Pancreas (tissue), 10 donors: Measurements from ENCODE around the gene IRF2BPL. TPM values are rescaled to one million over a fixed set of nuclear protein-coding genes. Genes with fewer than 3 reads are reported as not detected.
A peak's percentile ranks its signal among the peaks of the same experiment; 100 is the strongest.

Experiments used
- ATAC-seq, 4 donors: fragments of 200-7000 bp; cut with Tn5 transposase; one replicate each; pipeline versions ENCODE4 v1.8.0 to v1.9.1; 2020; ENCODE audit warnings: mild to moderate bottlenecking in 4 of 4, moderate library complexity in 4 of 4
- DNase-seq, 6 donors: peaks; one replicate each; pipeline ENCODE4 v3.0.0-alpha.2; 2020
- FAIRE-seq: peaks from 2 replicates; lab custom pipeline; 2012; peaks lifted over from hg19 to GRCh38; lab: Jason Lieb, UNC
- H3K27ac ChIP-seq, 4 donors: fragments of 200-600 bp; sonication (generic); 1 replicate in 3 of 4; 2 replicates in 1 of 4; pipeline versions ENCODE4 v1.5.0 to v1.8.0; 2020
- H3K27me3 ChIP-seq, 4 donors: fragments of 200-600 bp; one replicate each; pipeline ENCODE4 v1.8.0; 2021
- H3K36me3 ChIP-seq, 3 donors: fragments of 200-600 bp; sonication (generic) in 1 of 3; one replicate each; pipeline versions ENCODE4 v1.5.0 to v1.8.0; 2020 to 2021
- H3K4me1 ChIP-seq, 3 donors: fragments of 200-600 bp; one replicate each; pipeline ENCODE4 v1.8.0; 2021
- H3K4me3 ChIP-seq, 4 donors: fragments of 200-600 bp; sonication (generic) in 2 of 4; one replicate each; pipeline versions ENCODE4 v1.5.0 to v1.8.0; 2020 to 2021
- H3K9me3 ChIP-seq, 4 donors: fragments of 200-600 bp; one replicate each; pipeline ENCODE4 v1.8.0; 2021
- WGBS, 2 donors: extraction: QIAGEN DNeasy Blood & Tissue Kit; methylation state at CpG; one replicate each; pipeline ENCODE4 v1.1.7; 2013; 5-methylcytosine and 5-hydroxymethylcytosine counted together
- intact Hi-C, 3 donors: fragments of 100-400 bp; cut with DNase I; formaldehyde crosslinking; loops; one replicate each; pipeline versions ENCODE4 v1.11.1 to v1.14.2; 2022
- polyA plus RNA-seq, 2 donors: library from polyadenylated mRNA; stranded (reverse); fragments of 200-250 nt; gene quantifications; one replicate each; pipeline ENCODE4 v1.2.3, GENCODE V29; 2013
- total RNA-seq, 6 donors: library from RNA; stranded (reverse); fragmentation: NEBNext Ultra II Directional in 4 of 6; extraction: Animal tissue kit (Norgen Biotek cat#: 25700) in 4 of 6; gene quantifications; one replicate each; pipeline versions ENCODE4 v1.2.1 to v1.2.4, GENCODE V29; 2021 to 2023
- TF ChIP-seq, protein P1 (sequence below), 4 donors: fragments of 200-600 bp; sonication (generic) in 3 of 4; IDR thresholded peaks; one replicate each; pipeline versions ENCODE4 v1.5.0 to v1.8.0; 2021; ENCODE audit warnings: antibody characterized with exemption in 4 of 4
- donor health status: healthy with polysubstance abuse.
- donor health status: DM: no; HTN: no; CAD: no; lungs with moderate emphysema.
- donor health status: DM: no; HTN: no; CAD: no.
- donor health status: control.
- donor health status: control.
- donor health status: Bipolar disorder and iron deficiency.
- donor health status: DM: yes; HTN: yes; CAD: no.
- donor health status: DM: no; HTN: no; CAD: no.
- donor health status: DM: no; HTN: no; CAD: no.
- donor health status: DM: yes; HTN: yes; CAD: no.

IRF2BPL gene
- total and polyA plus RNA-seq, 8 donors: 6.2 to 32.2 (median 19.0) TPM

DNA sequence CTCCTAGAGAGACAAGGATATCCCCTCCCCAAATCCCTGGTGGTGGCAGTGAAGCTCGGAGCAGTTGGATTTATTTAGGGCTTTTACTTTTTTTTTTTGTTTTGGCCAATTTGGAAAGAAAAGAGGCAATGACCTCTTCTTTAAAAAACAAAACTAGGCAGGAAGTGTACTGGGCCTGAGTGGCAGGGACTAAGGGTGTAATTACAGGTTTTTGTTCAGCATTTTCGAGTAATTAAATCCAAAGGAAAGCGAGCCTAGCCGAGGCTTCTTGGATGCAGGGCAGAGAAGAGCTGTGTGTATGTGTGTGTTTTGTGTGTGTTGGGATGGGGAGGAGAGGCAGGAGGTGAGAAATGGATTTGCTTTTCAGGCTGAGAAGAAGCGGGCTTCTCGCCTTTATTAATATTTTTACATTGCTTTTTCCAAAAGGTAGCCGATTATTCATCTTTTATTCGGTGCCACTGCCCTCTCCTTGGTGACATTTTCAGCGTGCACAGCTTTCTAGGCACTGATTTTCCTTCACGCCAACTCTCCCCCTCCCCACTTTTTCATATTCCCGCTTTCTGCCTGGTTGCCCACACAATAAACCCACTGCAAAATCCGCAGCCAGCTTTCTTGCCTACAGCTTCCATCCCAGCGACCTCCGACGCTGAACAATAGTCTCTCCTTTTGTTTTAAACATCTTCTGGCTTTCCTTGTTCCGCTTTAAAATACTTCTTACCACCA lies 8.9 kb upstream of the IRF2BPL start:
- peaks cover 46 to 79% (median 66%) of the 10 kb centered on the region in 3 donors for H3K4me1 ChIP-seq
- DNase-seq: no peak
- TF ChIP-seq, protein P1, sequence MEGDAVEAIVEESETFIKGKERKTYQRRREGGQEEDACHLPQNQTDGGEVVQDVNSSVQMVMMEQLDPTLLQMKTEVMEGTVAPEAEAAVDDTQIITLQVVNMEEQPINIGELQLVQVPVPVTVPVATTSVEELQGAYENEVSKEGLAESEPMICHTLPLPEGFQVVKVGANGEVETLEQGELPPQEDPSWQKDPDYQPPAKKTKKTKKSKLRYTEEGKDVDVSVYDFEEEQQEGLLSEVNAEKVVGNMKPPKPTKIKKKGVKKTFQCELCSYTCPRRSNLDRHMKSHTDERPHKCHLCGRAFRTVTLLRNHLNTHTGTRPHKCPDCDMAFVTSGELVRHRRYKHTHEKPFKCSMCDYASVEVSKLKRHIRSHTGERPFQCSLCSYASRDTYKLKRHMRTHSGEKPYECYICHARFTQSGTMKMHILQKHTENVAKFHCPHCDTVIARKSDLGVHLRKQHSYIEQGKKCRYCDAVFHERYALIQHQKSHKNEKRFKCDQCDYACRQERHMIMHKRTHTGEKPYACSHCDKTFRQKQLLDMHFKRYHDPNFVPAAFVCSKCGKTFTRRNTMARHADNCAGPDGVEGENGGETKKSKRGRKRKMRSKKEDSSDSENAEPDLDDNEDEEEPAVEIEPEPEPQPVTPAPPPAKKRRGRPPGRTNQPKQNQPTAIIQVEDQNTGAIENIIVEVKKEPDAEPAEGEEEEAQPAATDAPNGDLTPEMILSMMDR (IDR thresholded peaks at IDR 0.05): no peak

GRCh38 chr14:77036484-77037214 lies 8.1 kb upstream of the IRF2BPL start:
- intact Hi-C loops: no loop called here
- Histone ChIP-seq H3K27me3 (no peaks in the 10 kb centered on the region), H3K36me3 (no peaks in the 10 kb centered on the region), H3K27ac (peak overlapping the region in 2 of 4 donors; percentile 44 to 47), H3K4me1 (peaks cover 45 to 79% (median 64%) of the 10 kb centered on the region in 3 donors), H3K4me3 (no peak overlapping the region), H3K9me3 (no peaks in the 10 kb centered on the region)
- whole genome bisulfite sequencing, 2 donors: 74 to 80% methylated on average over 6 of the region's 6 CpGs
- no peak for DNase-seq
- FAIRE-seq: no peak
- TF ChIP-seq, protein P1 (IDR thresholded peaks at IDR 0.05): no peak
- no peak for ATAC-seq

More for the DNA sequence above, 8.9 kb upstream of the IRF2BPL start:
- no peaks in the 10 kb centered on the region for H3K9me3 ChIP-seq
- no peaks in the 10 kb centered on the region for H3K27me3 ChIP-seq
- H3K27ac ChIP-seq: peak overlapping the region in 2 of 4 donors; percentile 89 to 91
- no peak overlapping the region for H3K4me3 ChIP-seq
- WGBS, 2 donors: 82% methylated on average over 16 of the region's 16 CpGs
- intact Hi-C loops: no loop called here
- H3K36me3 ChIP-seq: no peaks in the 10 kb centered on the region
- ATAC-seq (no peak), FAIRE-seq (no peak)

DNA sequence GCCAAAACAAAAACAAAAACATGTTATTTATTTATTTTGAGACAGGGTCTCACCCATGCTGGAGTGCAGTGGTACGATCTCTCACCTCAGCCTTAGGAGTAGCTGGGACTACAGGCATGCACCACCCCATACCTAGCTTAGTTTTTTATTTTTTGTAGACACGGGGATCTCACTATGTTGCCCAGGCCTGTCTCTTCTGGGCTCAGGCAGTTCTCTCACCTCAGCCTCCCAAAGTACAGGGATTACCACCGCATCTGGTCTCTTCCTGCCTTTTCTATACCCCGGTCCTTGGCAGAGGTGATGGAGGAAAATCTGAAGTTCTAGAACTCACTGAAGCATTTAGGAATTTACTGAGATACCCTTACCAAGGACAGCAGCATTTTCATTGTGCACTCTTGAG lies 6.8 kb upstream of the IRF2BPL start:
- FAIRE-seq (no peak), ATAC-seq (no peak), DNase-seq (no peak)
- 85 to 87% methylated on average over 4 of the region's 4 CpGs for WGBS, 2 donors
- Histone ChIP-seq H3K27ac (peak overlapping the region in 1 of 4 donors; percentile 99), H3K4me3 (no peak overlapping the region), H3K9me3 (no peaks in the 10 kb centered on the region), H3K36me3 (no peaks in the 10 kb centered on the region), H3K4me1 (peaks cover 40 to 81% (median 68%) of the 10 kb centered on the region in 3 donors), H3K27me3 (no peaks in the 10 kb centered on the region)
- TF ChIP-seq, protein P1 (IDR thresholded peaks at IDR 0.05): no peak
- intact Hi-C loops: no loop called here

DNA sequence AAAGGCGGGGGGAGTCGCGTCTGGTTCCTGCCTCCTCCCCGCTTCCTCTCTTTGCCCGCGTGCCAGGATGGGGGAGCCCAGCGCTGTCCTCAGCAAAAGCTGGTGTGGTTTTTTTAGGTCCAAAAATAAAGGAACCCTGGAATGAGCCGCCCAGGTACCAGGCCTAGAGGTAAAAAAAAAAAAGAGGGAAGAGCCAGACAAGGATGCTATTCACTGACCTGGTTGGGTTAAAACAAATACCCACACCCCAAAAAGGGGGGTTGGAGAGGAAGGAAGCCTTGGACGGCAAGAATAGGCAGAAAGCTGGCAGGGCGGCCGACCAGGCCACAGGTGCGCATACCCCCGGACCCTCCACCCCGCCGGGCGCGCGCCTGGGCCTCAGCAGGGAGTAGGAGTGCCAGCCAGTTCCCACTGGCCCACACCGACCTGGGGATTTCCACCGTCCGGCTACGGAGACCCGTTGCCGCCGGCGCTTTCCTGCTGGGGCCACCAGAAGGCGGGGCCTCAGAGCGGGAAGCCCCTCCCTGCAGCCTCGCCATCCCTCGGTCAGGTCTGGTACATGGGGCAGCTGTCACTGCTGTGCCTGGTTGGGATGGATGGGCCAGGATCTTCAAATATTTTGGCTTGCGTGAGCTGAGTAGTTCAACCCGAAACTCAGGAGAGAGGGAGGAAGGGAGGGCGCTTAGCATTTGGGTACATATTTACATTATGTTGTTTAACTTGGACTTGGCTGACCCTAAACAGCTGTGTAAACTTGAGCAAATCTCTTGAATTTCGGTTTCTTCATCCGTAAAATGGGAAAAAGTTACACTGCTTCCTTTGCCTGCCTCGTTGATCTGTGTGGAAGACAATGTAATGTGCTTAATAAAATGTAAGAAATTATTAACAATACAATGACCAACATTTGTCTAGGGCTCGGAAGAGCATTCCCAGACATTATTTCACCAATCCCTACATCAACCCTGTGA lies 5.4 kb upstream of the IRF2BPL start:
- Histone ChIP-seq H3K27ac (peak overlapping the region; percentile 94 to 99 (median 96)), H3K4me3 (peak overlapping the region; percentile 12 to 51 (median 38)), H3K9me3 (no peaks in the 10 kb centered on the region), H3K36me3 (no peaks in the 10 kb centered on the region), H3K27me3 (no peaks in the 10 kb centered on the region), H3K4me1 (peaks cover 45 to 84% (median 70%) of the 10 kb centered on the region in 3 donors)
- intact Hi-C loops: no loop called here
- TF ChIP-seq, protein P1 (IDR thresholded peaks at IDR 0.05): peak in 1 of 4 donors; percentile 4
- ATAC-seq (peak; percentile 62 to 76 (median 65)), FAIRE-seq (no peak), DNase-seq (peak; percentile 81 to 91 (median 86))
- 1% methylated on average over 37 of the region's 37 CpGs for WGBS, 2 donors
